Measurements from ENCODE around the gene LYZL4. TPM values are rescaled to one million over a fixed set of nuclear protein-coding genes. Genes with fewer than 3 reads are reported as not detected.

The LYZL4 gene, protein sequence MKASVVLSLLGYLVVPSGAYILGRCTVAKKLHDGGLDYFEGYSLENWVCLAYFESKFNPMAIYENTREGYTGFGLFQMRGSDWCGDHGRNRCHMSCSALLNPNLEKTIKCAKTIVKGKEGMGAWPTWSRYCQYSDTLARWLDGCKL
- total RNA-seq = not detected

DNA sequence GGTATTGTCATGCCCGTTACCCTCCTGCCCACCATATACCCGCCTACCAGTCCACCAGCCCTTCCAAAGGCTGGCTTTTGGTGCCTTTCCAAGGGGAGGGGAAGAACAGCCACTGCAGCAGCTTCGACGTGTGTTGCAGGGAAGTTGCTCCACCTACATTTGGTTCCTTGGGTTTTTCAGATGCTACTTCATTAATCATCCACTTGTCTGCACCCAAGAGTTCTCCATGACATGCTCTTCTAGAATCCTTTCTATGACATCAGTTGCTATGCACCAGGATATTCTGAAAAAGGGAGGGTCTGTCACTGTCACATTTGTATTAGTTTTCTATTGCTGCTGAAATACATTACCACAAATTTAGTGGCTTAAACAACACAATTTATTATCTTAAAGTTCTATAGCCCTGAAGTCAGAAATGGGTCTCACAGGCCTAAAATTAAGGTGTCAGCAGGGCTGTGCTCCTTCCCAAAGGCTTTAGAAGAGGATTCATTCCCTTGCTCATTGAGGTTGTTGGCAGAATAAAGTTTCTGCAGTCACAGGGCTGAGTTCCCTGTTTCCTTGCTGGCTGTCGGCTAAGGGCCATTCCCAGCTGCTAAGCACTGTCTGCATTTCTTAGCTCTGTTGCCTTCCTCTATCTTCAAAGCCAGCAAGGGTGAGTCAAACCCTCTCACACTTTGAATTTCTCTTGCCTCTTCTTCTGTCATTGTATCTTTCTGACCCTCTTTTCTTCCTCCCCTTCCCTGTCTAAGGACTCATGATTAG, at the start of gene LYZL4:
Gene LYZL4, minus strand, starts transcription at position 241 of the 762 bp plus-strand sequence. CDS start 3,359 bp downstream, outside the sequence.
- Histone ChIP-seq H3K4me1 (ENCODE audit: insufficient read depth, low read length) (no peaks in the 10 kb centered on the region), H3K9me3 (ENCODE audit: low read depth, low read length) (no peaks in the 10 kb centered on the region), H3K4me3 (ENCODE audit: low read length) (no peak within 1 kb of the TSS), H3K27me3 (ENCODE audit: insufficient read depth, low read length) (no peaks in the 10 kb centered on the region)

DNA sequence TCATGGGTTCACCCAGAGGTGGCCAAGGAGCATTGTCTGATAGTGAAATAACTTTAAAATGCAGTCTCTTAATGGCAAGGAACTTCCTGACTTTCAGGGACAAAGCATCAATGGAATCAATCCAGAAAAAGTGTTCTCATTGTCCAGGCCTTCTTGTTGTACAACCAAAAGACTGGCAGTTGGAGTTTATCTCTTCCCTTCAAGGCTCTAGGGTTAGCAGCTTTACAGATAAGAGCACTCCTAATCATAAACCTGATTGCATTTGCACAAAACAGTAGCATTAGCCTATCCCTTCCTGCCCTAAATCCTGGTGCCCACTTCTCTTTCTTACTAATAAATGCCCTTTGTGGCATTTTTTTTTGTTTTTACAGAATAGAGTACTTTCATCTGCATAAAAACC, 48.7 kb upstream of the LYZL4 start:
- no peaks in the 10 kb centered on the region for H3K4me1 ChIP-seq (ENCODE audit: insufficient read depth, low read length)
- H3K9me3 ChIP-seq (ENCODE audit: low read depth, low read length) = no peaks in the 10 kb centered on the region
- no peak overlapping the region for H3K4me3 ChIP-seq (ENCODE audit: low read length)
- peaks cover 9% of the 10 kb centered on the region for H3K27me3 ChIP-seq (ENCODE audit: insufficient read depth, low read length)

DNA sequence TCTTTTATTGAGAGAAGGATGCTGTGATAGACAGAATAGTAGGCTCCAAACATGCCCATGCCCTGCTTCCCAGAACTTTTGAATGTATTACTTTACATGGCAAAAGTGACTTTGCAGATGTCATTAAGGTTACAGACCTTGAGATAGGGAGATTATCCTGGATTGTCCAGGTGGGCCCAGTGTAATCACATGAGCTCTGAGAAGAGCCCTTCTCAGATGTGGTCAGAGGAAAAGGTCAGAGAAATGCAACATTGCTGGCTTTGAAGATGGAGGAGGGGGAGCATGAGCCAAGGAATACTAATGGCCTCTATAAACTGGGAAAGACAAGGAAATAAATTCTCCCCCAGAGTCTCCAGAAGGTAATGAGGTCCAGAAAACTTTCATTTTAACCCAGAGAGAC, 45.8 kb upstream of the LYZL4 start:
- H3K9me3 ChIP-seq (ENCODE audit: low read depth, low read length) = no peaks in the 10 kb centered on the region
- no peaks in the 10 kb centered on the region for H3K4me1 ChIP-seq (ENCODE audit: insufficient read depth, low read length)
- peaks cover 9% of the 10 kb centered on the region for H3K27me3 ChIP-seq (ENCODE audit: insufficient read depth, low read length)
- H3K4me3 ChIP-seq (ENCODE audit: low read length) = no peak overlapping the region

DNA sequence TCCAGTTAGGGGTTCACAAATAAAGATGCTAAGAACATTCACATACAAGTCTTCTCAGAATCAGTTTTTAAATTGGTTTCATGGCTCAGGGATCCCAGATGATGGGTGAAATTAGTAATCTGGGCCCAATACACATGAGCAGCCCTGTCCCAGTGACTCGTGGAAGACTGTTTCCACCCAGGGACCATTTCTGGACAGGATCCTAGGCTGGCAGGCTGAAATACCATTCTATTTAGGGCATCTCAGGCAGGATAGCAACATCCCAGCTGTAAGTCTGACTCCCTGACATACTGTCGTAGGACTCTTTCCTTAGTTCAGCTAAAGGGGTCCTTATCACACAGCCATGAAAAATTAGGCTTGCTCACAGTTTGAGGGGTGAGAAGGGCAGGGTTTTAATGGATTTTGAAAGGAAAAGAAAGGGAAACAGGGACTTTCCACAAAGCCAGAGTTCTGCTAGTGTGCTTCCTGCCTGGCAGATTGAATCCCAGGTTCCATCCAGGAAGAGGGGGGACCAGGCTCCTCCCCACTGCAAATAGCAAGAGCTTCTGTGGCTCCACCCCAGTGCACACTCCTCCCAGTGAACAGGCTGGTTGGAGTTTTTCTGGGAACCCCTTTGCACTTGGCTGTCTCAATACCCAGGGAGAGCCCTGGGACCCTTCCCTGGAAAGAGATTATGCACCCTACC, 41.3 kb upstream of the LYZL4 start:
- no peaks in the 10 kb centered on the region for H3K9me3 ChIP-seq (ENCODE audit: low read depth, low read length)
- no peak overlapping the region for H3K4me3 ChIP-seq (ENCODE audit: low read length)
- no peaks in the 10 kb centered on the region for H3K27me3 ChIP-seq (ENCODE audit: insufficient read depth, low read length)
- no peaks in the 10 kb centered on the region for H3K4me1 ChIP-seq (ENCODE audit: insufficient read depth, low read length)

DNA sequence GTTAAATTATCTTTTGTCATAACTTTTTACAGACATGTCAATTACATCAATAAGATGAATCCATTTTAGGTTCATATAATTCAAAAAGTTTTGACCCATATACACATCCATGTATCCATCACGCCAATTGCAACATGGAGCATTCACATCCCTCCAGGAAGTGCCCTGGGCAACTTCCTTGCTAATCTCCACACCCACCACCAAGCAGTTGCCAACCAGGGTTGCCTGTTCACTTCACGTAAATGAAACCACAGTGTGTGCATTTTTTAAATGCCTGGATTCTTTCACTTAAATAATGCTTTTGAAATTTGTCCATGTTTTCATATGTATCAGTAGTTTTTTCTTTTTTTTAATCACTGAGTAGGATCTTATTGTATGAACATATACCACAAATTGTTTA, 40.7 kb upstream of the LYZL4 start:
- Histone ChIP-seq H3K9me3 (ENCODE audit: low read depth, low read length) (no peaks in the 10 kb centered on the region), H3K27me3 (ENCODE audit: insufficient read depth, low read length) (no peaks in the 10 kb centered on the region), H3K4me1 (ENCODE audit: insufficient read depth, low read length) (no peaks in the 10 kb centered on the region), H3K4me3 (ENCODE audit: low read length) (no peak overlapping the region)

DNA sequence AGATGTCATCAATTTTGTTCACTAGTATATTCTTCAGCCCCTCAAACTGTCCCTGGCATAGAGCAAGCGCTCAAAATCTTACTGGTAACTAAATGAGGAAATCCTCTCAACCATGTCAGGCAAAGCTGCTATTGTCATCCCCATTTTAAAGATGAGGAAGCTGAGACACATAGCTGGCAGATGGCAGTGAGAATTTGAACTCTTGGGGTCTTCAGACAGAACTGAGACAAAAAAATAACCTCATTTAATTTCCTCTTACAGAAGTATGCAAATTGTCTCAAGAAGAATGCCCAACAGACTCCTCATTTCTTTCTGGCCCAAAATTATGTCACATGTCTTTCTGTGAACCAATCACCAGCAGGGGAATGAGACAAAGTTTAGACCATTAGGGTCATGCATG, 40.2 kb upstream of the LYZL4 start:
- Histone ChIP-seq H3K27me3 (ENCODE audit: insufficient read depth, low read length) (no peaks in the 10 kb centered on the region), H3K9me3 (ENCODE audit: low read depth, low read length) (no peaks in the 10 kb centered on the region), H3K4me1 (ENCODE audit: insufficient read depth, low read length) (no peaks in the 10 kb centered on the region), H3K4me3 (ENCODE audit: low read length) (no peak overlapping the region)

DNA sequence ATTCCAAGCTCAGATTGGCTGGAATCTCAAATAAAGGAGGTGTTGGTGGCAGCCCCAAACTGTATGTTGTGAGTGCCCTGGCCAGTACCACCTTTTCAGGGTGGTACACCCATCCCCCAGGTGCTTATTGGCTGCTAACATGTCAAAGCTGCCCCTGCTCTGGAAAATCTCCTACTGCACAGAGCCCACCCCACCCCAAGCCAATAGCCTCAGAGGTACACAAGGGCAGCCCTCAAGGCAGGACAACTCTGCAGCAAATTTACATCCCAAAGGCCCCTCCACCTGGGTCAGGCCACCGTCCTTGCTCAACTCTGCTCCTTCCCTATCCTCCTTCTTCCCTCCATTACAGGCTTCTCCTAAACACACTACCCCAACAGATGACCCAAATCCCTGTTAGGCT, 37.1 kb upstream of the LYZL4 start:
- Histone ChIP-seq H3K4me3 (ENCODE audit: low read length) (no peak overlapping the region), H3K27me3 (ENCODE audit: insufficient read depth, low read length) (no peaks in the 10 kb centered on the region), H3K9me3 (ENCODE audit: low read depth, low read length) (no peaks in the 10 kb centered on the region), H3K4me1 (ENCODE audit: insufficient read depth, low read length) (no peaks in the 10 kb centered on the region)

DNA sequence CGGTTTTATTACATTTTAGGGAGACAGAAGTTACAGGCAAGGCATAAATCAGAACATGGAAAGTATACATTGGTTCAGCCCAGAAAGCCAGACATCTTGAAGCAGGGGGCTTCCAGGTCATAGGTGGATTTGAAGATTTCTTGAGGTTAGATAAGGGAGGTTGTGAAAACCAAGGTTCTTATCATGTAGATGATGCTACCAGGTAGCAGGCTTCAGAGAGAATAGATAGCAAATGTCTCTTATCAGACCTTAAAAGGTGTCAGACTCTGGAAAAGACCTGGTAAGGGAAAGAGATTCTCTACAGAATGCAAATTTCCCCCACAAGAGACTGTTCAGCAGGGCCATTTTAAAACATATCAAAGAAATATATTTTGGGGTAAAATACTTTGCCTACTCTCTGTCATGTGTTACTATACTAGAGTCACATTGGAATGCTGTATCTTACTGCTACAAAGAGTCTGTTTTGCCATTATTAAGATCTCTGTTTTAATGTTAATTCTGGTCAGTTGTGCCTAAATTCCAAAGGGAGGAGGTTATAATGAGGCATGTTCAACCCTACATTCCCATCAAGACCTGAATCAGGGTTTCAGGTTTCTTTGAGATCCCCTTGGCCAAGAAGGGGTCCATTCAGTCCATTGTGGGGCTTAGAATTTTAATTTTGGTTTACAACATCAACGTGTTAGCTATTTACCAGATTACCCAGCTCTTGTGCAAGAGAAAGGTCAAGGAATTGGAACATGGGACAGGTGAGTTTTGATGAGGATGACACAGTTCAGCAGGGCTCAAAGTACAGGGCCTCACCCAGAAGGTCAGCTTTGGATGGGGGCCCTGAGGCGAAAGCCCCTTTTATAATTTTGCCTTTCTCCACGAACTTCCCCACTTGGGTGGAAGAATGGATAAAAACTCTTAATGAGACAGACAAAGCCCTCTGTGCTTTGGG, 36.0 kb upstream of the LYZL4 start:
- Histone ChIP-seq H3K4me1 (ENCODE audit: insufficient read depth, low read length) (no peaks in the 10 kb centered on the region), H3K4me3 (ENCODE audit: low read length) (no peak overlapping the region)

DNA sequence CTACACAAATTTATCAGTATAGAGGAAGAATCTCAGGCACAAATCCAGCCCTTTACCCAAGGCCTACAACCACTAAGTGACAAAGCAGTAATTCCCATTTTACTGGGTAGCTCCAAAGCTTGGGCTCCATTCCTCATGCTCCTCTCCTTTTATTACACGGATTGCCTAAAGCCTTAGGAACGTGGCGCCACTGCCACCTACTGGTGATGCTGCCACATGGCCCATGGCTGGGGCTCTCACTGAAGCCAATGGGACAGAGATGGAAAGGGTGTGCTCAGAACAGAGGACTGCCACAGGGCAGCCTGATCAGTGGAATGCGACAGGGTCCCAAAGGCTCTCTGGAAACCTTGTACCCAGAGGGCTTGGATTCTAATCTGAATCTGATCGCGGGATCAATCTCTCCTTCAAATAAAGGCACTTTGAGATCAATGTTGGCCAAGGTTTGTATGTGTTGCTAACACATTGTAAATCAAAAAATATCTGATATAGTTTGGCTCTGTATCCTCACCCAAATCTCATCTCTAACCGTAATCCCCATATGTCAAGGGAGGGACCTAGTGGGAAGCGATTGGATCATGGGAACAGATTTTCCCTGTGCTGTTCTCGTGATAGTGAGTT, 33.5 kb upstream of the LYZL4 start:
- no peak overlapping the region for H3K4me3 ChIP-seq (ENCODE audit: low read length)
- no peaks in the 10 kb centered on the region for H3K9me3 ChIP-seq (ENCODE audit: low read depth, low read length)
- no peaks in the 10 kb centered on the region for H3K27me3 ChIP-seq (ENCODE audit: insufficient read depth, low read length)
- H3K4me1 ChIP-seq (ENCODE audit: insufficient read depth, low read length) = no peaks in the 10 kb centered on the region

More for the DNA sequence above, 36.0 kb upstream of the LYZL4 start:
- H3K9me3 ChIP-seq (ENCODE audit: low read depth, low read length) = no peaks in the 10 kb centered on the region
- no peaks in the 10 kb centered on the region for H3K27me3 ChIP-seq (ENCODE audit: insufficient read depth, low read length)

DNA sequence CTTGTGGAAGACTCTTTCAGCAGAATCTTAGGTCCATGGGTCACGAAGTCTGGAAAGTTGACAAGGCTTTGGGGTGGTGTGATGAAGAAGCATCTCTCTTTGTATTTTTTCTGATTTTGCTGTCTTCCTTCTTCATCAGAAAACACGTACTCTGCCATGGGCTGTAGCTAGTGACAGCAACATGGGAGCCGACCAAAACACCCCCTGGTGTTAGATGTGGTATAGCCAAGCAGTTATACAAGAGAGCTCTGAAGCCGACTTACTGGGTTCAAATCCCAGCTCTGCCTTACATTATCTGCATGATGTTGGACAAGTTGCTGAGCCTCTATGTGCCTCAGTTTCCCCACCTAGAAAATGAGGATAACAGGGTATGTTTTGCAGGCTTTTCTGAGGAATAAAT, 32.9 kb upstream of the LYZL4 start:
- Histone ChIP-seq H3K4me3 (ENCODE audit: low read length) (no peak overlapping the region), H3K4me1 (ENCODE audit: insufficient read depth, low read length) (no peaks in the 10 kb centered on the region), H3K27me3 (ENCODE audit: insufficient read depth, low read length) (no peaks in the 10 kb centered on the region), H3K9me3 (ENCODE audit: low read depth, low read length) (no peaks in the 10 kb centered on the region)

DNA sequence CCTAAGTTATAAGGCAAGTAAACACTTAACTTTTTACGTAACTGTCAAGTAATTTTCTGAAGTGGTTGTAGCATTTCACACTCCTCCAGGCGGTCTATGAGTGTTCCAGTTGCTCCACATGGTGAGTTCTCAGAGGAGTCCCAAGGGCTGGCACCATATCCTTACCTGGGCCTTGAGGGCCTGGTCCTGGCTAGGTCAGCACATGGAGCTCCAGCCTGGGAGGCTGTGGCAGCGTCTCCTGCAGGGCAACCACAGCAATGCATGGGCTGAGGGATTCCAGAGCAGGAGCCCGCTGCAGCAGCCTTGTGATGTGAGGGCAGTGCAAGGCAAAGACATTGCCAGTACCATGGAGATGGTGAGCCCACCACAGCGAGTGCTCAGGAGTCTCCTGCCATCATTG, 32.2 kb upstream of the LYZL4 start:
- H3K27me3 ChIP-seq (ENCODE audit: insufficient read depth, low read length) = no peaks in the 10 kb centered on the region
- H3K9me3 ChIP-seq (ENCODE audit: low read depth, low read length) = no peaks in the 10 kb centered on the region
- H3K4me3 ChIP-seq (ENCODE audit: low read length) = no peak overlapping the region
- no peaks in the 10 kb centered on the region for H3K4me1 ChIP-seq (ENCODE audit: insufficient read depth, low read length)

DNA sequence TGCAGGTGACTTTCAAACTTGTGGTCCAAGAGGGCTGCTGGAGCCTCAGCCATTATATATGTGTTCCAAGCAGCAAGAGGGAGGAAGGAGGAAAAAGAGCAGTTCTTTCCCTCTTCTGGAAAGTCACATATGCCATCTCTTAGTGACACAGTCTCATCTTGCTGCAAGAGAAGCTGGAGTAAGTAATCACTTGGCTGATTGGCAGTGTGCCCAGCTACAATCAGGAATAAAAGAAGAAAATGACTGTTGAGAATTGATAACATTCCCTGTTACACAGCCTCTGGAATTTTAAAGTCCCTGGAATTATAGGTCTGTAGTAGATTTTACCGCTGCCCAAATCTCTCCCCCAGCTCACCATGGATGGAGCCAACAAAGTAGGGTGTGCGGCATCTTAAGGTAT, 31.4 kb upstream of the LYZL4 start:
- H3K4me1 ChIP-seq (ENCODE audit: insufficient read depth, low read length) = no peaks in the 10 kb centered on the region
- H3K9me3 ChIP-seq (ENCODE audit: low read depth, low read length) = no peaks in the 10 kb centered on the region
- no peak overlapping the region for H3K4me3 ChIP-seq (ENCODE audit: low read length)
- H3K27me3 ChIP-seq (ENCODE audit: insufficient read depth, low read length) = no peaks in the 10 kb centered on the region

DNA sequence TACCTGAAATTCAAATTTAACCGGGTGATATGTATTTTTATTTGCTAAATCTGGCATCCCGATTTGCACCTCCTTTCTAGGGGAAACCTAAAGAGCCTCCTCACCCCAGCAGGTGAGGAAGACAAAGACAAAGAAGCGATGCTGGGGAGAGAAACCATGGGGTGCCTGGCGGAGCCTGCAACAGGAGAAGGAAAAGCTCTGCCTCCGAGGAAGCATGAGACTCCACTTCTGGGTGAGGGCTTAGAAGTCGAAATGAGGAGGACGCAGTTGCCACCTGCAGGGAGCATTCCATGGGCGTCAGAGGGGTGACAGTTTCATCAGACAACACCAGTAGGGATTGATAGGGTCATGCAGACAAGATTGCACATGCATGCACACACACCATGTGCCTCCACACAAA, 30.5 kb upstream of the LYZL4 start:
- Histone ChIP-seq H3K27me3 (ENCODE audit: insufficient read depth, low read length) (no peaks in the 10 kb centered on the region), H3K4me3 (ENCODE audit: low read length) (no peak overlapping the region), H3K9me3 (ENCODE audit: low read depth, low read length) (no peaks in the 10 kb centered on the region), H3K4me1 (ENCODE audit: insufficient read depth, low read length) (no peaks in the 10 kb centered on the region)

DNA sequence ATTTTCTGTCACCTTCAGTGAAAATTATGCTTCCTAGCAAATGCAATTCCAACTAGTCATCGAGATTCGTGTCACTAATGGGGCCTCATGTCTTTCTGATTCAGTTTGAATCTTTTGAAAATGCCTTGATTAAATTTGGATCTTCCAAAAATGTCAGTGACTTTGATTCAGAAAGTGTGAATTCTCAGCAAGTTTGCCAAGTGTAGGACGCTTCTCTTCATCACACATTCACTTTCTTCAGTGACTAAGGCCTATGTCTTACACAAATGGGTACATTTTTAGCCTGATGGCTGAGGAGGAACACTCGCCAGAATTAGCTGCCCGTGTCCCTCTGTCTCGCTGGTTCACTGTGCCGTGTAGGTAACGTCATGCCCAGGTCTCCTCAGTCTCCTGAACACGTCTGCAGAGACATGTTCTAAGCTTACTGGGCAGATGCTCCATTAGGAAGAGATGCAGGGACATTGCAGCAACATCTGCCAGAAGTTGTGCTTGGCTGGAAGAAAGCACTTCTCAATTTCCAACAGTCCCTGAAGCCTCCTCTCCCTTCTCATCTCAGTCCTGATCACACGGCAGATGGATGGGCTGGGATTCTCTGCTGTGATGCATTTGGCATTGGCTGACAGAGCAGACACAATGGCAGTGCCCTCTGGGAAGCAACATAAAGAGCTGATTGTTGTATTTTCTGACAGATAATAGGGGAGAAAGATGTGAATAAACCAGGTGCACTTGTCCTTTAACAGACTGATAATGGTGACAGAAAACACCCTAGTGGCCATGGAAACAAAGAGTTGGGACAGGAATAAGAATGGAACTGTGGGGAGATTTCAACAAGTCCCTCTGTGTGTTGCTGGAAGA, 29.1 kb upstream of the LYZL4 start:
- Histone ChIP-seq H3K4me3 (ENCODE audit: low read length) (no peak overlapping the region), H3K27me3 (ENCODE audit: insufficient read depth, low read length) (no peaks in the 10 kb centered on the region), H3K4me1 (ENCODE audit: insufficient read depth, low read length) (no peaks in the 10 kb centered on the region), H3K9me3 (ENCODE audit: low read depth, low read length) (no peaks in the 10 kb centered on the region)

All from mononuclear cell (primary cell).